Testis (tissue), 3 donors: Measurements from ENCODE around the gene BBS1. TPM values are rescaled to one million over a fixed set of nuclear protein-coding genes. Genes with fewer than 3 reads are reported as not detected.

Source experiments
- DNase-seq: peaks from one replicate; pipeline ENCODE4 v3.0.0-alpha.2; 2019
- H3K27ac ChIP-seq, 2 donors: fragments of 200-600 bp; sonication (generic); one replicate each; pipeline ENCODE4 v1.5.1; 2019
- H3K27me3 ChIP-seq: fragments of 200-600 bp; sonication (generic); one replicate; pipeline ENCODE4 v1.5.1; 2019
- H3K36me3 ChIP-seq: fragments of 200-600 bp; sonication (generic); one replicate; pipeline ENCODE4 v1.5.1; 2017; ENCODE audit warnings: low read depth; ENCODE audit errors: missing control alignments
- H3K4me1 ChIP-seq: fragments of 200-600 bp; sonication (generic); one replicate; pipeline ENCODE4 v1.5.1; 2019
- H3K4me3 ChIP-seq, 2 donors: fragments of 200-600 bp; sonication (generic); one replicate each; pipeline ENCODE4 v1.5.1; 2017 to 2019
- H3K9me3 ChIP-seq: fragments of 200-600 bp; sonication (generic); one replicate; pipeline ENCODE4 v1.5.1; 2017
- POLR2A ChIP-seq: fragments of 450-650 bp; IDR thresholded peaks from one replicate; pipeline ENCODE4 v1.6.1; 2017; ENCODE audit warnings: antibody characterized with exemption, mild to moderate bottlenecking, moderate library complexity
- WGBS, 2 donors: methylation state at CpG; one replicate each; pipeline ENCODE4 v1.1.5; 2018; 5-methylcytosine and 5-hydroxymethylcytosine counted together
- intact Hi-C: fragments of 100-400 bp; cut with DNase I; formaldehyde crosslinking; loops from one replicate; pipeline ENCODE4 v1.15.1; 2023; ENCODE audit warnings: low total_unique reads
- polyA plus RNA-seq: library from polyadenylated mRNA; stranded (reverse); fragments of 350-450 nt; fragmentation: Illumina TruSeq; extraction: RNeasy Lipid Tissue Mini Kit (QIAGEN cat#74804); gene quantifications from one replicate; pipeline ENCODE4 v1.2.3, GENCODE V29; 2014; ENCODE audit warnings: low read depth, low replicate concordance; ENCODE audit not compliant: insufficient read depth
- total RNA-seq, 2 donors: library from RNA; depleted of rRNA; stranded (reverse); fragments of >200 nt; gene quantifications; one replicate each; pipeline ENCODE4 v1.2.3, GENCODE V29; 2016
- TF ChIP-seq, protein P1 (sequence below), 3 experiments: fragments of 450-650 bp in 2 of 3; fragments of 200-600 bp in 1 of 3; sonication (generic) in 1 of 3; IDR thresholded peaks; one replicate each; pipeline ENCODE4 v1.5.1; 2016 to 2019; ENCODE audit warnings: antibody characterized with exemption in 3 of 3, mild to moderate bottlenecking in 2 of 3, moderate library complexity in 1 of 3

Gene BBS1
- total and polyA plus RNA-seq, 3 donors from 2014 or later = 42.9 to 89.3 (median 86.1) TPM

DNA sequence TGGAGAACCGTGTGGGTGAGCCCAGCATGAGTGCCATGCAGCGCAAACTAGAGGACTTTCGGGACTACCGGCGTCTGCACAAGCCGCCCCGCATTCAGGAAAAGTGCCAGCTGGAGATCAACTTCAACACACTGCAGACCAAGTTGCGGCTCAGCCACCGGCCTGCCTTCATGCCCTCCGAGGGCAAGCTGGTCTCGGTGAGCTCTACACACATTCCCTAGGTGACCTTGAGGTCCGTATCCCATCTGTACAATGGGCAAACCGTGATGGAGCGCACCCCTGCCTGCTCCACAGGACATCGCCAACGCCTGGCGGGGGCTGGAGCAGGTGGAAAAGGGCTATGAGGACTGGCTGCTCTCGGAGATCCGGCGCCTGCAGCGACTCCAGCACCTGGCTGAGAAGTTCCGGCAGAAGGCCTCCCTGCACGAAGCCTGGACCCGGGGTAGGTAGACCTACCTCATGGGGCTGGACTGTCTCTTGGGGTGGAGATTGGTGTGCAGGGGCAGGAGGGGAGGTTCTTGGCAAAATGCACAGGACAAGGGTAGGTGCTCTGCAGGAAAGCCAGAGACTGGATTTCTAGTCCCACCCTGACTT lies 47.4 kb downstream of the BBS1 start:
- Histone ChIP-seq H3K27ac (no peak overlapping the region), H3K9me3 (no peaks in the 10 kb centered on the region), H3K4me1 (peaks cover 7% of the 10 kb centered on the region), H3K27me3 (no peaks in the 10 kb centered on the region), H3K4me3 (no peak overlapping the region), H3K36me3 (no peaks in the 10 kb centered on the region)
- intact Hi-C loops = no loop called here
- WGBS, 2 donors = 93 to 96% methylated on average over 12 to 24 of the region's 24 CpGs
- TF ChIP-seq POLR2A = no peak
- TF ChIP-seq, protein P1, sequence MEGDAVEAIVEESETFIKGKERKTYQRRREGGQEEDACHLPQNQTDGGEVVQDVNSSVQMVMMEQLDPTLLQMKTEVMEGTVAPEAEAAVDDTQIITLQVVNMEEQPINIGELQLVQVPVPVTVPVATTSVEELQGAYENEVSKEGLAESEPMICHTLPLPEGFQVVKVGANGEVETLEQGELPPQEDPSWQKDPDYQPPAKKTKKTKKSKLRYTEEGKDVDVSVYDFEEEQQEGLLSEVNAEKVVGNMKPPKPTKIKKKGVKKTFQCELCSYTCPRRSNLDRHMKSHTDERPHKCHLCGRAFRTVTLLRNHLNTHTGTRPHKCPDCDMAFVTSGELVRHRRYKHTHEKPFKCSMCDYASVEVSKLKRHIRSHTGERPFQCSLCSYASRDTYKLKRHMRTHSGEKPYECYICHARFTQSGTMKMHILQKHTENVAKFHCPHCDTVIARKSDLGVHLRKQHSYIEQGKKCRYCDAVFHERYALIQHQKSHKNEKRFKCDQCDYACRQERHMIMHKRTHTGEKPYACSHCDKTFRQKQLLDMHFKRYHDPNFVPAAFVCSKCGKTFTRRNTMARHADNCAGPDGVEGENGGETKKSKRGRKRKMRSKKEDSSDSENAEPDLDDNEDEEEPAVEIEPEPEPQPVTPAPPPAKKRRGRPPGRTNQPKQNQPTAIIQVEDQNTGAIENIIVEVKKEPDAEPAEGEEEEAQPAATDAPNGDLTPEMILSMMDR (IDR thresholded peaks at IDR 0.05) = no peak
- no peak for DNase-seq

DNA sequence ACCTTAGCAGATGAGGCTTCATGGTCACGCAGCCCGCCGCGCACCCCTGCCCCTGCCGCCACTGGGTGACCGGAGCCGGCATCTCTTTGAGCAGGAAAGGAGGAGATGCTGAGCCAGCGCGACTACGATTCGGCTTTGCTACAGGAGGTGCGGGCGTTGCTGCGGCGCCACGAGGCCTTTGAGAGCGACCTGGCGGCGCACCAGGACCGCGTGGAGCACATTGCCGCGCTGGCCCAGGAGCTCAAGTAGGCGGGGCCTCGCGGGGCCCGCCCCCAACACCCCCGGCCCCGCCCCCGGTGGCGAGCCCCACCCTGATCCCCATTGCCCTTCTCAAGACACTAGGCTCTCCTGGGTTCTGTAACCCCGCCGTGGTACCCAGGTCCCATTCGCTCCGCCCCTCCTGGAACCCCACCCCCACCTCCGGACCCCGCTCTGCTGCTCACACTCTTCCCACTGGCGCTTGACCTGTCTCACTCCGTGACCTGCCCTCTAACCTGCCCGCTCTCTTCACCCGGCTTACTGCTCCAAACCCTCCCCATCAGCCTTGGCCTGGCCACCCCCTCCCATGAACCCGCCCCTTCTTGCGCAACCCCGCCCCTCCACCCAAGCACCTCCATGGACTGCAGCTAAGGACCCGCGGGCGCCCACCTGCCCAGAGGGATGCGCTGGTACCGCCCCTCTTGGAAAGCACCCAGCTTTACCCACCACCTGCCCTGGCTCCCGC lies 48.9 kb downstream of the BBS1 start:
- DNase-seq = peak; percentile 49
- intact Hi-C loops = no loop called here
- no peaks in the 10 kb centered on the region for H3K36me3 ChIP-seq
- TF ChIP-seq POLR2A = no peak
- TF ChIP-seq, protein P1 (IDR thresholded peaks at IDR 0.05) = no peak
- no peaks in the 10 kb centered on the region for H3K9me3 ChIP-seq
- H3K27me3 ChIP-seq = no peaks in the 10 kb centered on the region
- H3K4me3 ChIP-seq = peak overlapping the region in 1 of 2 donors; percentile 38
- no peak overlapping the region for H3K27ac ChIP-seq
- peaks cover 7% of the 10 kb centered on the region for H3K4me1 ChIP-seq
- WGBS, 2 donors = 11 to 13% methylated on average over 16 to 49 of the region's 50 CpGs

DNA sequence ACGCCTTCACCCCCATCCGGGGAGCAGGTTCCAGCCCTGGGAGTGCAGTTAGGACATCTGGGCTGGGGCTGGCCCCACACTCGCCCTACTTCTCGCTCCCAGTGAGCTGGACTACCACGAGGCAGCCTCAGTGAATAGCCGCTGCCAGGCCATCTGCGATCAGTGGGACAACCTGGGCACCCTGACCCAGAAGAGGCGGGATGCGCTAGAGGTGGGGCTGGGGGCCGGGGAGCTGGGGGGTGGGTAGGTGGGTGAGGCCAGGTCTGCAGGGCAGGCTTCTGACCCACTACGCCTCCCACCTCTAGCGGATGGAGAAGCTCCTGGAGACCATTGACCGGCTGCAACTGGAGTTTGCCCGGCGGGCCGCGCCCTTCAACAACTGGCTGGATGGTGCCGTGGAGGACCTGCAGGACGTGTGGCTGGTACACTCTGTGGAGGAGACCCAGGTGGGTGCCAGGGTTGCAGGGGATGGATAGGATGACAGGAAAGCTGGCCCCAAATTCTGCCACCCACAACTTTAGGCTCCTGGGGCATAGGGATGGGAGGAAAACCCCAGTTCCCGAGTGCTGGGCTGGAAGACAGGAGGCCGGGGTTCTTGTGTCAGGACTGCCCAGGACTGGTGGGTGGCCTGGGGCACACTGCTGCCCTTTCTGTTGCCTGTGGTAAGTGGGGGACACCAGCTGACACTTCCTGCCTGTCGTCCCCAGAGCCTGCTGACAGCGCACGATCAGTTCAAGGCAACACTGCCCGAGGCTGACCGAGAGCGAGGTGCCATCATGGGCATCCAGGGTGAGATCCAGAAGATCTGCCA lies 49.6 kb downstream of the BBS1 start:
- peaks cover 7% of the 10 kb centered on the region for H3K4me1 ChIP-seq
- H3K27ac ChIP-seq = no peak overlapping the region
- no peaks in the 10 kb centered on the region for H3K9me3 ChIP-seq
- intact Hi-C loops = no loop called here
- H3K4me3 ChIP-seq = peak overlapping the region in 1 of 2 donors; percentile 38
- TF ChIP-seq, protein P1 (IDR thresholded peaks at IDR 0.05) = no peak
- 69 to 83% methylated on average over 7 to 21 of the region's 27 CpGs for WGBS, 2 donors
- no peak for DNase-seq
- no peaks in the 10 kb centered on the region for H3K27me3 ChIP-seq
- H3K36me3 ChIP-seq = no peaks in the 10 kb centered on the region

DNA sequence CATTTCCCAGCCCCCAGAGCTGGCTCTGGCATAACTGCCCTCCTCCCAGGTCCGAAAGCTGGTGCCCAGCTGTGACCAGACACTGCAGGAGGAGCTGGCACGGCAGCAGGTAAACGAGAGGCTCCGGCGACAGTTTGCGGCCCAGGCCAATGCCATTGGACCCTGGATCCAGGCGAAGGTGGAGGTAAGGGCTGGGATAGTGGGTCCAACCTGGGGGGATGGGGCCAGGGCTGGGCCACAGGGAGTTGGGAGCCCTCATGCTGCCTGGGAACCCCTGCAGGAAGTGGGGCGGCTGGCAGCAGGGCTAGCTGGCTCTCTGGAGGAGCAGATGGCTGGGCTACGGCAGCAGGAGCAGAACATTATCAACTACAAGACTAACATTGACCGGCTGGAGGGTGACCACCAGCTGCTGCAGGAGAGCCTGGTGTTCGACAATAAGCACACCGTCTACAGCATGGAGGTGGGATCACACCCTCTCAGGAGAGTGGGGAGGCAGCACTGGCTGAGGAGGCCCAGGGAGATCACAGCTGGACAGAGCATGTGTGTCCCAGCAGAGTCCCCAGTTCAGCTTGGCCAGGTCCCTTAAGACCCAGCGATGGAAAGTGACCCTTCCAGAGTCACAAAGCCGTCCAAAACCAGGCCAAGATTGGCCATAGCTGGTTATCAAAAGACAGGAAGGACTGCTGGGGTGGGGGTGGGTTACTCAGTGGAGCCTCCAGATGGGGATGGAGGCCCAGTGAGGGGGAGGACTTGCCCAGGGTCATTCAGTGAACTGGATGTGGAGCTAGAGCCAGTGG lies 50.9 kb downstream of the BBS1 start:
- intact Hi-C loops = no loop called here
- Histone ChIP-seq H3K27ac (no peak overlapping the region), H3K36me3 (no peaks in the 10 kb centered on the region), H3K4me1 (peaks cover 7% of the 10 kb centered on the region), H3K27me3 (no peaks in the 10 kb centered on the region), H3K9me3 (no peaks in the 10 kb centered on the region), H3K4me3 (no peak overlapping the region)
- TF ChIP-seq, protein P1 (IDR thresholded peaks at IDR 0.05) = no peak
- 75 to 80% methylated on average over 1 to 14 of the region's 14 CpGs for WGBS, 2 donors
- no peak for DNase-seq
